Mononuclear cell (primary cell): ENCODE results near the gene TMEM234. TPM values are rescaled to one million over a fixed set of nuclear protein-coding genes. Genes with fewer than 3 reads are reported as not detected.

ENCODE experiments used
- H3K27me3 ChIP-seq: 2 replicates; pipeline ENCODE4 v1.6.0; 2011; ENCODE audit warnings: low read length, control low read depth; ENCODE audit not compliant: insufficient read depth
- H3K4me1 ChIP-seq: 2 replicates; pipeline ENCODE4 v1.5.1; 2011; ENCODE audit warnings: mild to moderate bottlenecking, low read length, control low read depth; ENCODE audit not compliant: insufficient read depth
- H3K4me3 ChIP-seq: 2 replicates; pipeline ENCODE4 v1.5.1; 2011; ENCODE audit warnings: mild to moderate bottlenecking, low read length, moderate library complexity
- H3K9me3 ChIP-seq: 2 replicates; pipeline ENCODE4 v1.5.1; 2011; ENCODE audit warnings: low read depth, mild to moderate bottlenecking, control low read depth, low read length
- total RNA-seq: library from RNA; depleted of rRNA; stranded (reverse); fragments of >200 nt; gene quantifications from one replicate; pipeline ENCODE4 v1.2.3, GENCODE V29; 2012

Gene TMEM234
- total RNA-seq, 1 donor, result 6.6 TPM

DNA sequence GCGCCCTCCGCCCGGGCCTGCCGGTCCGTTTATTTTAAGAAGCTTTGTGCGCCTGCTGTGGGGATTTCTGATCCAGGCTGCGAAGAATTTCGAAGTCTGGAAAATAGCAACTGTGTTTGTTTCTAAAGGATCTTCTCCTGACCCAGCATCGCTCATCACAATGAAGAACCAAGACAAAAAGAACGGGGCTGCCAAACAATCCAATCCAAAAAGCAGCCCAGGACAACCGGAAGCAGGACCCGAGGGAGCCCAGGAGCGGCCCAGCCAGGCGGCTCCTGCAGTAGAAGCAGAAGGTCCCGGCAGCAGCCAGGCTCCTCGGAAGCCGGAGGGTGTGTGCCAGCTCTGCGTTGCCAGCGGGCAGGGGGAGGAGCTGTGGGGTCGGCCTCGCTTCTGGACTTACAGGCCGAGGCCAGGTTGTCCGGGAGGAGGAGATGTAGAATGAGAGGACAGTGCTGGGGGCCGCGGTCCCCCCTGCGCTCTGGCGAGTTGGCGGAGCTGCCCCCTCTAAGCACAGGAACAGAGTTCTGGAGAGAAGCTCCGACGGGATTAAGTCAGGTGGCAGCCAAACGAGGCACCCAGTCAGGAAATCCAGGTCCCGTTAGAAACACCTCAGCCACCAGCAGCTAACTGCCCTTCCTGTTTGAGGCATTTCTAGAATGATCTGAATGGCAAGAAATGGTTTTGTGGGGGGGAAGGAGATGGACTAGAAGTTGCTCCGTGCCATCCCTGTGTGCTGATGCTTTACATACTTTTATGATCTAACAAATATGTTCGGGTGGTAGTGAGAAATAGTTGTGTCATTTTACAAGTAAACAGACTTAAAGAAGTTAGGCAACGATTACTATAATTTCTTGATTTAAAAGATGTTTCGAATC is 41.7 kb downstream of the TMEM234 start:
- Histone ChIP-seq H3K27me3 (no peaks in the 10 kb centered on the region), H3K4me1 (peaks cover 39% of the 10 kb centered on the region), H3K4me3 (peak overlapping the region; percentile 73), H3K9me3 (no peaks in the 10 kb centered on the region)

DNA sequence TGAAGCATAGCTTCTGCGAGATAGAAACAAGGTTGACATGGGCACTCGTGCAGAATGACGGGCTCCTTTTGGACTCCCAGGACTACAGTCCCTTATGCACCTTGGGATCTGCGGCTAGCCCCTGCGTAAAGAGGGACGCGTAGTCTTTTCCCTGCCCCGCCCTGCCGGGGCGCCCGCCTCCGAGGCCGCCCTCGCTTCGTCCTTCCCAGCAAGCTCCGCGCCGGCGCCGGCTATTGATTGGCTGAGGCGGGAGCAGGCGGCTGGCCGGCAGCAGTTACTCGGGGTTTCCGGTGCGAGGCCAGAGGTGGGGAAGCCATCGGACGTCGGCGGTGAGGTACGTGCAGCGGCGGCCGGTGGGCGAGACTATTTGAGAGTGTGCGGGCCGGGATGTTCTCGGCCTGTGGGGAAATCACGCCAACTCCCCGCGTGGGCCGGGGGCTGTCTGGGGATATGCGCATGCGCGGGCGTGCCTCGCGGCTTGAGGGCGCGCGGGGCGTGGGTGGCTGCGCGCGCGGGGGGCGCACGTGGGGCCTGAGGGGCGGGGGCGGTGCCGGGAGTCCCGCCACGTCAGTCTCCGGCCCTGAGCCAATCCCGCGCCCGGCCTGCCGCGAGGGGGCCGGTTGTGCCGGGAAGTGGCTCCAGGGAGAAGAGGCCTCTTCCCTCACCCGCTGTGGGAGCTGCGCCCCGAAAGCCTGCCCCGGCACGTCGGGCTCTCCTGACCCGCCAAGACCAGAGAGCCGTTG is 42.5 kb downstream of the TMEM234 start, which contains the start of gene TXLNA:
TSS of gene TXLNA (plus strand) at position 233 of the 743 bp plus-strand sequence. CDS start 671 bp downstream, outside the sequence.
- peak within 1 kb of the TSS; percentile 73 for H3K4me3 ChIP-seq
- H3K4me1 ChIP-seq, result peaks cover 39% of the 10 kb centered on the region

DNA sequence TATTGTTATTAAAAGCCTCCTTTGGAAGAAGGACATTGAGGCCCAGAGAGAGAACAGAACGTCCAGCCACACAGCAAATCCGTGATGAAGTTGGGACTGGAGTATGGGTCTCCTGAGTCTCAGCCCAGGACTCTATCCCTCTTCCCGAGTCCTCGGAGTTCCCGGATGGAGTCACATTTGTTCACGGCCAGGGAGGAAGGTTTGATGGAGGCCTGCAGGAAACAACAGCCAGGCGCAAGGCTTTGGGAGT is 43.0 kb downstream of the TMEM234 start:
- Histone ChIP-seq H3K27me3 (no peaks in the 10 kb centered on the region), H3K4me3 (peak overlapping the region; percentile 73), H3K4me1 (peaks cover 39% of the 10 kb centered on the region), H3K9me3 (no peaks in the 10 kb centered on the region)

More for the DNA sequence above, 42.5 kb downstream of the TMEM234 start, which contains the start of gene TXLNA:
- H3K9me3 ChIP-seq, result no peaks in the 10 kb centered on the region
- H3K27me3 ChIP-seq, result no peaks in the 10 kb centered on the region

DNA sequence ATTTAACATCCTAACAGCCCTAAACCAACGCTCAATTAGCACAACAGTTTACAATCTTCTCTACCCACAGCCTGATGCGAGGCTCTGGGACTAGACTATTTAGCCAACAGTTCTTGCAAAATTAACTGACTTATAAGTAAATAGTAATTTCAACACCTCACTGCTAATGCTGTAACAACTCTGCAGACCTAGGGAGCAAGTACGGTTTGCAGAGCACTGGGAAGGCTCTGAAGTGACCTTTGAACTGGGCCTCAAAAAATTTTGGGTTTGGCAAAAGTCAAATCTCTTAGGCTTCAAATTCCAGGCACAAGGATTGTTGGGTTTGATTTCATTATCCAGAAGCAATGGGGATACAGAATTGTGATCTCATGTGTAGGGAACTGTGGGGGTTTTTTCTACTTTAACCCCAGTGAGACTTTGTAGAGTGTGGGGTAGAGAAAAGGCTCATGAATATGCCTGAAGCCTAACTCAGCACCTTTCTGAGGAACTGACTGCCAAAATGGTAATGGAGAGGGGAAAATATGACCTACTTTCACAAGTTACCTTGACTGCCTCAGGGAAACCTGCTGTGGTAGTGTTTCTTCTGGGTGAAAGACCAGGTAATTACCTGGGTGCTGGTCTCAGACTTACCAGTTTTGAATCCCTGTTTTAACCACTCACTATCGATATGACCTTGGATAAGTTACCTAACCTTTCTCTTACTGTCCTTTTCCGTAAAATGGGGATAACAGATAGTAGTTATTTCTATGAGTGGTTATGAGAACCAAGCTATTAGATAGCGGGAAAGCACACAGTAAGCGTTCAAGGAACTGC is 43.6 kb downstream of the TMEM234 start:
- Histone ChIP-seq H3K4me1 (peaks cover 39% of the 10 kb centered on the region), H3K4me3 (no peak overlapping the region), H3K27me3 (no peaks in the 10 kb centered on the region), H3K9me3 (no peaks in the 10 kb centered on the region)

DNA sequence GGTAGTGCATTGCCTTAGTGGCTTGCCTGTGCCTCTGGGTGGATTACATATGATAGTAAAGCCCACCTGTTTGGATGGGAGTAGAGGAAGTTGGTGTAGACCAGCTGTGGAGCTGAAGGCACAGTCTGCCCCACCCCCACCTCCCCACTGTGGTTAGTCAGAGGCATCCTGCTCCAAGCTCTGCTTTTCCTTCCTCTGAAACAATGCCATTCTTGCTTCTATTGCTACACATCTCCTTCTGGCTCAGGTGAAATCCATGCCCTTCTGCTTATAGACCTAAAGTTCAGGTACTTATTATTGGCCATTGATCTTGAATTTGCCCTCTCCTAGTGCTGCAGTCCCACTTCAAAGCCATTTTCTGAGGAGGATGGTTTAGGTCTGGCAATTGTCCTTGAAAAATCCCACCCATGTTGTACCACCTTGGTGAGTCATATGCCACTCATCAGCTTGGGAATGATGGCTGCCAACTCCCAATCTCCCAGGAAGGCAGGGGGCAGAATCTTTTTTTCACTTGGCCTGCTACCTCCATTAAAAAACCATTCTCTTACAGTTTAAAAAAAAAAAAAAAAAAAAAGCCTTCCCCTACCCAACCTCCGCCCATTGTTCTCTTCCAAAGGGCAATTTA is 49.4 kb downstream of the TMEM234 start:
- H3K4me3 ChIP-seq, result no peak overlapping the region

DNA sequence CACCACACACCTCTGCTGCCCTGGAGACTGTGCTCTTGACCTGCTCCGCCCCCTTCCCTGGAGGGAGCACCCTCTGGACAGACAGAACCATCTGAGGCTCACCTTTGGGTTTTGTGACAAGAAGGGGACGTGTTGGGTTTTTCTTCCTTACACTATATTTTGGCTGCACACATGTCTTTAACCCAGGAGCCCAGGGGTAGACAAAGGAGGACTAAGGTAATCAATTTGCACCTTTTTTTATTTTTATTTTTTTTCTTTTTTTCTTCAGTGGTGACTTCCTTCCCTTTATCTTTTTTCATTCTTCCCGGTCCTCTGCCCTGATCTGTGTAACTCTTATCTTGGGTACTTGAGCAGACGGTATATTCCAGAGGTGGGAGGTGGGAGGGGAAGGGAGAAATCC is 51.2 kb downstream of the TMEM234 start:
- Histone ChIP-seq H3K27me3 (no peaks in the 10 kb centered on the region), H3K4me1 (no peaks in the 10 kb centered on the region), H3K4me3 (no peak overlapping the region), H3K9me3 (no peaks in the 10 kb centered on the region)

More for the DNA sequence above, 49.4 kb downstream of the TMEM234 start:
- Histone ChIP-seq H3K9me3 (no peaks in the 10 kb centered on the region), H3K4me1 (no peaks in the 10 kb centered on the region), H3K27me3 (no peaks in the 10 kb centered on the region)

Other genes starting within 250 kb of the TMEM234 start
- 54.7 TPM for gene KHDRBS1, start 208.5 kb downstream of the TMEM234 start, total RNA-seq
- gene TMEM39B, start 149.4 kb downstream of the TMEM234 start, total RNA-seq, result 2.9 TPM
- gene KPNA6, start 114.3 kb downstream of the TMEM234 start, total RNA-seq, result 46.9 TPM
- 10.5 TPM for gene TXLNA, start 42.7 kb downstream of the TMEM234 start, total RNA-seq
- 3.7 TPM for gene CCDC28B, start 21.8 kb downstream of the TMEM234 start, total RNA-seq
- gene IQCC, start 16.7 kb downstream of the TMEM234 start, total RNA-seq, result 0.52 TPM
- not detected for gene DCDC2B, start 13.3 kb downstream of the TMEM234 start, total RNA-seq
- gene EIF3I, start 54 bp upstream of the TMEM234 start, total RNA-seq, result 122 TPM
- not detected for gene FAM167B, start 24.9 kb upstream of the TMEM234 start, total RNA-seq
- gene LCK, start 28.9 kb upstream of the TMEM234 start, total RNA-seq, result 112 TPM
- gene HDAC1, start 69.7 kb upstream of the TMEM234 start, total RNA-seq, result 58.8 TPM
- 39.9 TPM for gene MARCKSL1, start 113.9 kb upstream of the TMEM234 start, total RNA-seq
- 11.5 TPM for gene FAM229A, start 140.1 kb upstream of the TMEM234 start, total RNA-seq
- not detected for gene TSSK3, start 140.2 kb upstream of the TMEM234 start, total RNA-seq
- 134 TPM for gene BSDC1, start 172.1 kb upstream of the TMEM234 start, total RNA-seq
- not detected for gene ZBTB8B, start 242.7 kb upstream of the TMEM234 start, total RNA-seq